DMS153 treated with DMSO at 0.1 percent for 48 hours (cell line): Measurements from ENCODE around the gene THSD4.

Source experiments
- DNase-seq: peaks from one replicate; lab custom pipeline; 2025; ENCODE audit not compliant: unreplicated experiment; lab: John Stamatoyannopoulos, UW

THSD4 gene

GRCh38 chr15:71114887-71115566 is at the start of gene THSD4:
Gene THSD4 (plus strand): TSS chr15:71115471.
- DNase-seq, result peak; percentile 16

- DNase-seq, result no peak
Measured at GRCh38 chr15:71066983-71067382, 48.3 kb upstream of the THSD4 start.

- DNase-seq, result no peak
Measured at GRCh38 chr15:71069693-71070092, 45.6 kb upstream of the THSD4 start.

- no peak for DNase-seq
Measured at GRCh38 chr15:71071529-71071928, 43.7 kb upstream of the THSD4 start.

GRCh38 chr15:71072423-71072822 is 42.8 kb upstream of the THSD4 start:
- DNase-seq, result no peak

- no peak for DNase-seq
Measured at GRCh38 chr15:71078506-71079207, 36.6 kb upstream of the THSD4 start.

- DNase-seq, result no peak
Measured at GRCh38 chr15:71079208-71080044, 35.8 kb upstream of the THSD4 start.

- no peak for DNase-seq
Measured at GRCh38 chr15:71080166-71080565, 35.1 kb upstream of the THSD4 start.

- no peak for DNase-seq
Measured at GRCh38 chr15:71080705-71081104, 34.6 kb upstream of the THSD4 start.

GRCh38 chr15:71082803-71083202 is 32.5 kb upstream of the THSD4 start:
- DNase-seq, result no peak

GRCh38 chr15:71083349-71083748 is 31.9 kb upstream of the THSD4 start:
- no peak for DNase-seq

GRCh38 chr15:71084264-71084663 is 31.0 kb upstream of the THSD4 start:
- DNase-seq, result no peak

- no peak for DNase-seq
Measured at GRCh38 chr15:71085809-71086208, 29.5 kb upstream of the THSD4 start.

- DNase-seq, result no peak
Measured at GRCh38 chr15:71088155-71088554, 27.1 kb upstream of the THSD4 start.

GRCh38 chr15:71088683-71089082 is 26.6 kb upstream of the THSD4 start:
- no peak for DNase-seq

GRCh38 chr15:71089801-71090200 is 25.5 kb upstream of the THSD4 start:
- DNase-seq, result no peak

GRCh38 chr15:71091601-71092000 is 23.7 kb upstream of the THSD4 start:
- no peak for DNase-seq

- no peak for DNase-seq
Measured at GRCh38 chr15:71092056-71092600, 23.1 kb upstream of the THSD4 start.

- no peak for DNase-seq
Measured at GRCh38 chr15:71093054-71094024, 21.9 kb upstream of the THSD4 start.

GRCh38 chr15:71094137-71094536 is 21.1 kb upstream of the THSD4 start:
- DNase-seq, result no peak
